ENCODE results near the gene IL15RA. TPM values are rescaled to one million over a fixed set of nuclear protein-coding genes. Genes with fewer than 3 reads are reported as not detected.
A peak's percentile ranks its signal among the peaks of the same experiment; 100 is the strongest.

The IL15RA gene
- 28.6 and 42.4 TPM in 2 replicates for total RNA-seq (2022)
- percentile 76 among the genes with signal in this experiment for Bru-seq, nascent RNA
- BruChase-seq, experiment 1, labeled RNA remaining after a 6-hour chase = percentile 72 among the genes with signal in this experiment
- BruChase-seq, experiment 2, labeled RNA remaining after a 2-hour chase = percentile 67 among the genes with signal in this experiment
- long read RNA-seq, transcript IL15RA-209 (7 exons, 759 nt) = minor isoform, 5 of 79 reads
- long read RNA-seq, transcript IL15RA-204 (7 exons, 1,626 nt) = major isoform, 23 of 79 reads
- long read RNA-seq, transcript IL15RA-215 (6 exons, 1,037 nt) = minor isoform, 12 of 79 reads
- long read RNA-seq, partial matches to known transcripts = 1 of 79 reads
- long read RNA-seq, other reads (novel, unspliced or antisense) = 33 of 79 reads

GRCh38 chr10:5977471-5978229 lies at the start of gene IL15RA:
TSS of gene IL15RA (minus strand) at chr10:5977543. CDS start at chr10:5977492, 51 bp downstream.
- TF ChIP-seq CTCF (IDR thresholded peaks at IDR 0.05; ENCODE audit: unreplicated experiment) = no peak
- Mint-ChIP-seq H3K9me3 (ENCODE audit: low read depth, unreplicated experiment) (no peaks in the 10 kb centered on the region), H3K27ac (ENCODE audit: unreplicated experiment) (peak within 1 kb of the TSS; percentile 87), H3K27me3 (ENCODE audit: unreplicated experiment) (no peaks in the 10 kb centered on the region), H3K36me3 (ENCODE audit: insufficient read depth, unreplicated experiment) (peaks cover 37% of the 10 kb centered on the region), H3K4me3 (ENCODE audit: low read depth, unreplicated experiment) (peak within 1 kb of the TSS; percentile 84), H3K4me1 (ENCODE audit: low read depth, unreplicated experiment) (peaks cover 13% of the 10 kb centered on the region)
- no TSS peak for BruUV-seq (replicated peaks)
- CTCF ChIA-PET = interaction anchor here (0.6 to 2.5 kb wide), 5 partner anchors 19 to 992 kb away, joined by 3 to 9 read pairs (median 3); no protein-coding TSS in a partner anchor
- intact Hi-C loops (cut with micrococcal nuclease; ENCODE audit: unreplicated experiment) = loop anchor here (5.0 to 10.0 kb wide), 3 partner anchors 165 to 427 kb away; partner anchors contain the start of gene GDI2
- DNase-seq = peak; percentile 92

GRCh38 chr10:6025683-6026255 lies 48.4 kb upstream of the IL15RA start:
- CTCF ChIA-PET = no interaction called here
- TF ChIP-seq CTCF (IDR thresholded peaks at IDR 0.05; ENCODE audit: unreplicated experiment) = no peak
- H3K9me3 Mint-ChIP-seq (ENCODE audit: low read depth, unreplicated experiment) = peaks cover 3% of the 10 kb centered on the region
- no peak overlapping the region for H3K4me3 Mint-ChIP-seq (ENCODE audit: low read depth, unreplicated experiment)
- intact Hi-C loops (cut with micrococcal nuclease; ENCODE audit: unreplicated experiment) = no loop called here
- no peaks in the 10 kb centered on the region for H3K36me3 Mint-ChIP-seq (ENCODE audit: insufficient read depth, unreplicated experiment)
- no peak overlapping the region for H3K27ac Mint-ChIP-seq (ENCODE audit: unreplicated experiment)
- peaks cover 61% of the 10 kb centered on the region for H3K27me3 Mint-ChIP-seq (ENCODE audit: unreplicated experiment)
- no peaks in the 10 kb centered on the region for H3K4me1 Mint-ChIP-seq (ENCODE audit: low read depth, unreplicated experiment)
- BruUV-seq (replicated peaks) = no TSS peak
- DNase-seq = no peak

- TF ChIP-seq CTCF (IDR thresholded peaks at IDR 0.05; ENCODE audit: unreplicated experiment) = no peak
These were observed 47.0 kb upstream of the IL15RA start for GRCh38 chr10:6024334-6024682.

GRCh38 chr10:6023661-6024333 lies 46.5 kb upstream of the IL15RA start:
- H3K27me3 Mint-ChIP-seq (ENCODE audit: unreplicated experiment) = peaks cover 73% of the 10 kb centered on the region
- no peak overlapping the region for H3K4me3 Mint-ChIP-seq (ENCODE audit: low read depth, unreplicated experiment)
- intact Hi-C loops (cut with micrococcal nuclease; ENCODE audit: unreplicated experiment) = no loop called here
- H3K4me1 Mint-ChIP-seq (ENCODE audit: low read depth, unreplicated experiment) = no peaks in the 10 kb centered on the region
- CTCF ChIA-PET = no interaction called here
- no peak for DNase-seq
- no peaks in the 10 kb centered on the region for H3K36me3 Mint-ChIP-seq (ENCODE audit: insufficient read depth, unreplicated experiment)
- no peak overlapping the region for H3K27ac Mint-ChIP-seq (ENCODE audit: unreplicated experiment)
- no peak for TF ChIP-seq CTCF (IDR thresholded peaks at IDR 0.05; ENCODE audit: unreplicated experiment)
- no TSS peak for BruUV-seq (replicated peaks)
- H3K9me3 Mint-ChIP-seq (ENCODE audit: low read depth, unreplicated experiment) = peaks cover 5% of the 10 kb centered on the region

More at GRCh38 chr10:6024334-6024682, 47.0 kb upstream of the IL15RA start:
- H3K4me3 Mint-ChIP-seq (ENCODE audit: low read depth, unreplicated experiment) = no peak overlapping the region
- no peaks in the 10 kb centered on the region for H3K9me3 Mint-ChIP-seq (ENCODE audit: low read depth, unreplicated experiment)
- intact Hi-C loops (cut with micrococcal nuclease; ENCODE audit: unreplicated experiment) = no loop called here
- peaks cover 68% of the 10 kb centered on the region for H3K27me3 Mint-ChIP-seq (ENCODE audit: unreplicated experiment)
- CTCF ChIA-PET = no interaction called here
- DNase-seq = no peak
- no TSS peak for BruUV-seq (replicated peaks)
- H3K27ac Mint-ChIP-seq (ENCODE audit: unreplicated experiment) = no peak overlapping the region
- no peaks in the 10 kb centered on the region for H3K36me3 Mint-ChIP-seq (ENCODE audit: insufficient read depth, unreplicated experiment)
- no peaks in the 10 kb centered on the region for H3K4me1 Mint-ChIP-seq (ENCODE audit: low read depth, unreplicated experiment)

Data from Calu3 (cell line).